Ovary (tissue), 9 donors: ENCODE results near the gene VWA5B2. TPM values are rescaled to one million over a fixed set of nuclear protein-coding genes. Genes with fewer than 3 reads are reported as not detected.

Experiments used
- DNase-seq, 5 donors: peaks; one replicate each; pipeline ENCODE4 v3.0.0-alpha.2; 2019 to 2020
- H3K27ac ChIP-seq, 2 donors: fragments of 200-600 bp; one replicate each; pipeline versions ENCODE4 v1.5.1 to v1.8.0; 2019 to 2022
- H3K27me3 ChIP-seq: fragments of 200-600 bp; one replicate; pipeline ENCODE4 v1.8.0; 2022
- H3K36me3 ChIP-seq: fragments of 200-600 bp; sonication (generic); one replicate; pipeline ENCODE4 v1.5.1; 2019
- H3K4me1 ChIP-seq: one replicate; pipeline ENCODE4 v1.8.1; 2013; ENCODE audit warnings: mild to moderate bottlenecking, moderate library complexity; ENCODE audit not compliant: insufficient read depth
- H3K4me3 ChIP-seq: fragments of 200-600 bp; sonication (generic); one replicate; pipeline ENCODE4 v1.5.1; 2017
- H3K9me3 ChIP-seq, 2 donors: fragments of 200-600 bp in 1 of 2; sonication (generic) in 1 of 2; one replicate each; pipeline versions ENCODE4 v1.5.1 to v1.8.1; 2013 to 2019; ENCODE audit warnings: mild to moderate bottlenecking in 1 of 2, moderate library complexity in 1 of 2
- CTCF ChIP-seq, 3 donors: fragments of 450-650 bp in 2 of 3; fragments of 200-600 bp in 1 of 3; IDR thresholded peaks; one replicate each; pipeline versions ENCODE4 v1.5.1 to v1.8.0; 2016 to 2022; ENCODE audit warnings: antibody characterized with exemption in 3 of 3, mild to moderate bottlenecking in 1 of 3
- EP300 ChIP-seq: sonication (generic); formaldehyde crosslinking; IDR thresholded peaks from one replicate; pipeline ENCODE4 v1.6.1; 2017; ENCODE audit warnings: antibody characterized with exemption
- POLR2A ChIP-seq: fragments of 450-650 bp; IDR thresholded peaks from one replicate; pipeline ENCODE4 v1.6.1; 2017; ENCODE audit warnings: antibody characterized with exemption, mild to moderate bottlenecking, moderate library complexity
- WGBS, 3 donors: extraction: QIAGEN DNeasy Blood & Tissue Kit in 1 of 3; methylation state at CpG; one replicate each; pipeline versions ENCODE4 v1.1.5 to v1.1.7; 2013 to 2017; 5-methylcytosine and 5-hydroxymethylcytosine counted together
- intact Hi-C, 4 donors: fragments of 100-400 bp; cut with DNase I; formaldehyde crosslinking; loops; one replicate each; pipeline versions ENCODE4 v1.11.0 to v1.15.1; 2022 to 2023
- polyA plus RNA-seq, 2 donors: library from polyadenylated mRNA; stranded (reverse); fragments of 200-250 nt in 1 of 2; fragments of 350-450 nt in 1 of 2; fragmentation: Illumina TruSeq in 1 of 2; extraction: RNeasy Lipid Tissue Mini Kit (QIAGEN cat#74804) in 1 of 2; gene quantifications; one replicate each; pipeline ENCODE4 v1.2.3, GENCODE V29; 2013 to 2014
- total RNA-seq, 7 donors: library from RNA; depleted of rRNA in 2 of 7; stranded (reverse); fragments of >200 nt in 2 of 7; fragmentation: NEBNext Ultra II Directional in 3 of 7; extraction: Animal tissue kit (Norgen Biotek cat#: 25700) in 3 of 7; gene quantifications; one replicate each; pipeline versions ENCODE4 v1.1.0 to v1.2.4, GENCODE V29; 2016 to 2023
- donor health status: DM: no; HTN: no; CAD: no; lungs with moderate emphysema.
- donor health status: DM: no; HTN: no; CAD: no.
- donor health status: Bipolar disorder and iron deficiency.
- donor health status: DM: yes; HTN: yes; CAD: no.
- donor health status: DM: no; HTN: no; CAD: no.
- donor health status: DM: yes; HTN: yes; CAD: no.

The VWA5B2 gene
- total and polyA plus RNA-seq, 9 donors, result 0.15 to 5.9 (median 0.48) TPM; not detected in 1

- DNase-seq, result peak; percentile 71 to 83 (median 73)
- no peaks in the 10 kb centered on the region for H3K27me3 ChIP-seq
- no peak overlapping the region for H3K4me3 ChIP-seq
- 8 to 15% (median 15%) methylated on average over 44 to 46 of the region's 46 CpGs for WGBS, 3 donors
- no peaks in the 10 kb centered on the region for H3K9me3 ChIP-seq
- intact Hi-C loops, result loop anchor here (2.0 to 10.0 kb wide), 6 partner anchors 55 to 347 kb away; partner anchors contain the start of genes ABCC5 (in 1 of the 4), ABCF3 (in 1 of the 4) and EIF2B5 (in 1 of the 4)
- H3K36me3 ChIP-seq, result no peaks in the 10 kb centered on the region
- H3K27ac ChIP-seq, result no peak overlapping the region
- peaks cover 7% of the 10 kb centered on the region for H3K4me1 ChIP-seq
- TF ChIP-seq POLR2A (no peak), EP300 (no peak), CTCF (IDR thresholded peaks at IDR 0.05) (peak; percentile 21 to 66 (median 50))
Measured at GRCh38 chr3:184241447-184242296, 12.3 kb downstream of the VWA5B2 start.

GRCh38 chr3:184242297-184242685 is 12.9 kb downstream of the VWA5B2 start:
- Histone ChIP-seq H3K27me3 (no peaks in the 10 kb centered on the region), H3K4me3 (no peak overlapping the region), H3K4me1 (peaks cover 7% of the 10 kb centered on the region), H3K27ac (no peak overlapping the region), H3K36me3 (no peaks in the 10 kb centered on the region), H3K9me3 (no peaks in the 10 kb centered on the region)
- 67 to 90% (median 74%) methylated on average over 5 of the region's 5 CpGs for WGBS, 3 donors
- no peak for DNase-seq
- intact Hi-C loops, result loop anchor here (5.0 to 10.0 kb wide), 5 partner anchors 97 to 347 kb away; partner anchors contain the start of genes ABCC5 (in 1 of the 4) and EIF2B5 (in 1 of the 4)
- TF ChIP-seq EP300 (no peak), POLR2A (no peak), CTCF (IDR thresholded peaks at IDR 0.05) (no peak)

GRCh38 chr3:184248454-184249411 is 19.3 kb downstream of the VWA5B2 start, which contains the start of gene ALG3:
Gene ALG3 (minus strand): TSS chr3:184248962. CDS start chr3:184248940, 22 bp downstream.
- no peaks in the 10 kb centered on the region for H3K27me3 ChIP-seq
- peak within 1 kb of the TSS; percentile 9 to 55 for H3K27ac ChIP-seq
- H3K9me3 ChIP-seq, result no peaks in the 10 kb centered on the region
- no peaks in the 10 kb centered on the region for H3K36me3 ChIP-seq
- TF ChIP-seq POLR2A, result peak; percentile 31
- no peak for TF ChIP-seq CTCF (IDR thresholded peaks at IDR 0.05)
- H3K4me3 ChIP-seq, result peak within 1 kb of the TSS; percentile 97
- peak; percentile 77 to 91 (median 84) for DNase-seq
- H3K4me1 ChIP-seq, result peaks cover 2% of the 10 kb centered on the region
- intact Hi-C loops, result loop anchor here (5.0 to 10.0 kb wide), 5 partner anchors 61 to 354 kb away; partner anchors contain the start of genes ABCF3 (in 2 of the 4) and EIF2B5 (in 1 of the 4)
- WGBS, 3 donors, result 0% methylated on average over 45 to 49 of the region's 49 CpGs
